Pancreas (tissue), 10 donors: ENCODE results near the gene EPHA6. TPM values are rescaled to one million over a fixed set of nuclear protein-coding genes. Genes with fewer than 3 reads are reported as not detected.

Source experiments
- ATAC-seq, 4 donors: fragments of 200-7000 bp; cut with Tn5 transposase; one replicate each; pipeline versions ENCODE4 v1.8.0 to v1.9.1; 2020; ENCODE audit warnings: mild to moderate bottlenecking in 4 of 4, moderate library complexity in 4 of 4
- DNase-seq, 6 donors: peaks; one replicate each; pipeline ENCODE4 v3.0.0-alpha.2; 2020
- FAIRE-seq: peaks from 2 replicates; lab custom pipeline; 2012; peaks lifted over from hg19 to GRCh38; lab: Jason Lieb, UNC
- H3K27ac ChIP-seq, 4 donors: fragments of 200-600 bp; sonication (generic); 1 replicate in 3 of 4; 2 replicates in 1 of 4; pipeline versions ENCODE4 v1.5.0 to v1.8.0; 2020
- H3K27me3 ChIP-seq, 4 donors: fragments of 200-600 bp; one replicate each; pipeline ENCODE4 v1.8.0; 2021
- H3K36me3 ChIP-seq, 3 donors: fragments of 200-600 bp; sonication (generic) in 1 of 3; one replicate each; pipeline versions ENCODE4 v1.5.0 to v1.8.0; 2020 to 2021
- H3K4me1 ChIP-seq, 3 donors: fragments of 200-600 bp; one replicate each; pipeline ENCODE4 v1.8.0; 2021
- H3K4me3 ChIP-seq, 4 donors: fragments of 200-600 bp; sonication (generic) in 2 of 4; one replicate each; pipeline versions ENCODE4 v1.5.0 to v1.8.0; 2020 to 2021
- H3K9me3 ChIP-seq, 4 donors: fragments of 200-600 bp; one replicate each; pipeline ENCODE4 v1.8.0; 2021
- CTCF ChIP-seq, 4 donors: fragments of 200-600 bp; sonication (generic) in 3 of 4; IDR thresholded peaks; one replicate each; pipeline versions ENCODE4 v1.5.0 to v1.8.0; 2021; ENCODE audit warnings: antibody characterized with exemption in 4 of 4
- WGBS, 2 donors: extraction: QIAGEN DNeasy Blood & Tissue Kit; methylation state at CpG; one replicate each; pipeline ENCODE4 v1.1.7; 2013; 5-methylcytosine and 5-hydroxymethylcytosine counted together
- intact Hi-C, 3 donors: fragments of 100-400 bp; cut with DNase I; formaldehyde crosslinking; loops; one replicate each; pipeline versions ENCODE4 v1.11.1 to v1.14.2; 2022
- polyA plus RNA-seq, 2 donors: library from polyadenylated mRNA; stranded (reverse); fragments of 200-250 nt; gene quantifications; one replicate each; pipeline ENCODE4 v1.2.3, GENCODE V29; 2013
- total RNA-seq, 6 donors: library from RNA; stranded (reverse); fragmentation: NEBNext Ultra II Directional in 4 of 6; extraction: Animal tissue kit (Norgen Biotek cat#: 25700) in 4 of 6; gene quantifications; one replicate each; pipeline versions ENCODE4 v1.2.1 to v1.2.4, GENCODE V29; 2021 to 2023
- donor health status: healthy with polysubstance abuse.
- donor health status: DM: no; HTN: no; CAD: no; lungs with moderate emphysema.
- donor health status: DM: no; HTN: no; CAD: no.
- donor health status: control.
- donor health status: control.
- donor health status: Bipolar disorder and iron deficiency.
- donor health status: DM: yes; HTN: yes; CAD: no.
- donor health status: DM: no; HTN: no; CAD: no.
- donor health status: DM: no; HTN: no; CAD: no.
- donor health status: DM: yes; HTN: yes; CAD: no.

The EPHA6 gene
- total and polyA plus RNA-seq, 8 donors = 0.15 to 1.1 (median 0.57) TPM

DNA sequence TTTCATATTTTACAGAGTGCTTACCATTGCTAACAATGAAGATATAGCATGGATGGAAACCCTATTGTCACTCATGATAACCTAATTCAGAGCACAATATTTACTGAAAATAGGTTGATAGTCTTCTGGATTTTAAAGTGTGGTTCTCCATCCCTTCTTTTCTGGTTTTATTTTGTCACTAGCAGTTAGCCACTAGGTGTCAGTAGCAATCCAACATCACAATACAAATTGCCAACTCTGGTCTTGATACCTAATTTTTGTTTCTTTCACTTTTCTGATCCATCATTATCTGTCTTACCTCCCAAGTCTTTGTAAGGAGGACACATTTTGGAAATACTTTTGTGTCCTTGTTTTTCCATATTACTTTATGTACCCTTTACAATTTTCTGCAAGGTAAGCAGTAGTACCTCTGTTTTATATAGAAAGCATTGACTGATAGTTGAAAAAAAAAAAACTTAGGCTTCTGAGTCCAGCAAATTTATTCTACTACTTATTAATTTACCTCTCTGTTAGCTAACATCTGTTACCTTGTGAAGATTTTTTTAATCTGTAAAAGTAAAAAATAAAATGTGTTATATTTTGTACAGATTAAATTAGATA is 979.1 kb downstream of the EPHA6 start:
- no peaks in the 10 kb centered on the region for H3K36me3 ChIP-seq
- H3K27ac ChIP-seq = no peak overlapping the region
- DNase-seq = peak in 1 of 6 donors; percentile 11
- peak; percentile 40 to 74 (median 64) for TF ChIP-seq CTCF (IDR thresholded peaks at IDR 0.05)
- peak; percentile 91 for FAIRE-seq
- no peaks in the 10 kb centered on the region for H3K9me3 ChIP-seq
- H3K27me3 ChIP-seq = no peaks in the 10 kb centered on the region
- H3K4me3 ChIP-seq = no peak overlapping the region
- peak in 3 of 4 donors; percentile 75 to 78 (median 78) for ATAC-seq
- intact Hi-C loops = loop anchor here (5.0 to 10.0 kb wide), 2 partner anchors 221 to 229 kb away; no protein-coding TSS in a partner anchor
- no peaks in the 10 kb centered on the region for H3K4me1 ChIP-seq

DNA sequence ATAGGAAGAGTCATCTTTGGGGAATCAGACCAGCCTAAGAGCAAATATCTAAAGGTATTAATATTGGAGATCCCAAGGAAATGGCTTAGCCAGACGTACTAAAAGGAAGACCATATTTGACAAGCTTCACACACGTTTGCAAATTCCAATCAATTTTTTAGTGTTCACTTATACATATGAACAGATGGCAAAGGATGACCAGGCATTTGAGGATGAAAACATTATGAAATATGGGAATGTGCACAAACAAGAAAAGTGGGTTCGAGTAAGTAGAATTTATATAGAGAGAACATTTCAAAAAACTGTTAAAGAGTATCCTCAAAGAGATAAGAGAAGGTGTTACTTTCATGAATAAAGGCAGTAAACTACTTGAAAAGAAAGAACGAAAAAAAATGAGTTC is 981.6 kb downstream of the EPHA6 start:
- 80 to 86% methylated on average over 4 of the region's 4 CpGs for WGBS, 2 donors
- no peak for TF ChIP-seq CTCF (IDR thresholded peaks at IDR 0.05)
- intact Hi-C loops = loop anchor here in 1 of 3 donors (10.0 kb wide), 1 partner anchor 219 kb away; no protein-coding TSS in a partner anchor
- Histone ChIP-seq H3K9me3 (no peaks in the 10 kb centered on the region), H3K4me1 (no peaks in the 10 kb centered on the region), H3K27ac (no peak overlapping the region), H3K4me3 (no peak overlapping the region), H3K27me3 (no peaks in the 10 kb centered on the region), H3K36me3 (no peaks in the 10 kb centered on the region)
- ATAC-seq = no peak
- no peak for FAIRE-seq
- DNase-seq = no peak
